Measurements from ENCODE around the gene SYS1.

DNA sequence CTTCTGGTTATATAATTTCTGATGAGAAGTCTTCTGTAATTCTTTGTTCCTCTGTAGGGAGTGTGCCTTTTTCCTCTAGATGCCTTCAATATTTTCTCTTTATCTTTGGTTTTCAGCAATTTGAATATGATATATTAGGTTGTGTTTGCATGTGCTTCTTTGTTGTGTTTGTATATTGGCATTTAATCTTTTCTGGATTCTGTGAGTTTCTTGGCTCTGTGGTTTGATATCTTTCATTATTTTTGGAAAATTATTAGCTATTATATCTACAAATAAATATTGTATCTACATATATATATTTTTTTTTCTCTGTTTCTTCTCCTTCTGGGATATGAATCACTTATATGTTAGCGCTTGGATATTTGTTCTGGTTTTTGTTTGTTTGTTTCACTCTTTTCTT is 36.1 kb downstream of the SYS1 start:
- TF ChIP-seq, protein P1, sequence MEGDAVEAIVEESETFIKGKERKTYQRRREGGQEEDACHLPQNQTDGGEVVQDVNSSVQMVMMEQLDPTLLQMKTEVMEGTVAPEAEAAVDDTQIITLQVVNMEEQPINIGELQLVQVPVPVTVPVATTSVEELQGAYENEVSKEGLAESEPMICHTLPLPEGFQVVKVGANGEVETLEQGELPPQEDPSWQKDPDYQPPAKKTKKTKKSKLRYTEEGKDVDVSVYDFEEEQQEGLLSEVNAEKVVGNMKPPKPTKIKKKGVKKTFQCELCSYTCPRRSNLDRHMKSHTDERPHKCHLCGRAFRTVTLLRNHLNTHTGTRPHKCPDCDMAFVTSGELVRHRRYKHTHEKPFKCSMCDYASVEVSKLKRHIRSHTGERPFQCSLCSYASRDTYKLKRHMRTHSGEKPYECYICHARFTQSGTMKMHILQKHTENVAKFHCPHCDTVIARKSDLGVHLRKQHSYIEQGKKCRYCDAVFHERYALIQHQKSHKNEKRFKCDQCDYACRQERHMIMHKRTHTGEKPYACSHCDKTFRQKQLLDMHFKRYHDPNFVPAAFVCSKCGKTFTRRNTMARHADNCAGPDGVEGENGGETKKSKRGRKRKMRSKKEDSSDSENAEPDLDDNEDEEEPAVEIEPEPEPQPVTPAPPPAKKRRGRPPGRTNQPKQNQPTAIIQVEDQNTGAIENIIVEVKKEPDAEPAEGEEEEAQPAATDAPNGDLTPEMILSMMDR (IDR thresholded peaks at IDR 0.05; ENCODE audit: low read length), result no peak
- TF ChIP-seq EZH2 (IDR thresholded peaks at IDR 0.05; ENCODE audit: borderline replicate concordance, low read length), result no peak

Data from OCI-LY1 (cell line).